SU-DHL-6 (cell line): ENCODE measurements around the gene RAD51B.

Source experiments
- H2AFZ ChIP-seq: fragments of 200-600 bp; sonication (generic); 2 replicates; pipeline ENCODE4 v1.6.1; 2014; ENCODE audit warnings: low read depth, mild to moderate bottlenecking, moderate library complexity, mixed read lengths, antibody characterized with exemption, low read length; ENCODE audit not compliant: severe bottlenecking
- H3F3A ChIP-seq: fragments of 200-600 bp; shearing (Covaris generic); 2 replicates; pipeline ENCODE4 v1.6.0; 2016; ENCODE audit warnings: antibody characterized with exemption, mild to moderate bottlenecking; ENCODE audit not compliant: insufficient read depth
- H3K27ac ChIP-seq: fragments of 200-600 bp; sonication (generic); 2 replicates; pipeline ENCODE4 v1.5.1; 2016; ENCODE audit warnings: low read depth, mild to moderate bottlenecking, low read length, moderate library complexity, mixed read lengths
- H3K27me3 ChIP-seq: fragments of 200-600 bp; sonication (generic), shearing (Covaris generic); 2 replicates; pipeline ENCODE4 v1.6.0; 2014; ENCODE audit warnings: mild to moderate bottlenecking, low read length
- H3K36me3 ChIP-seq: fragments of 200-600 bp; sonication (generic); 2 replicates; pipeline ENCODE4 v1.6.1; 2014; ENCODE audit warnings: mild to moderate bottlenecking, low read length, mixed read lengths
- H3K4me2 ChIP-seq: fragments of 300-600, 200-600 bp; shearing (Covaris generic), sonication (generic); 2 replicates; pipeline ENCODE4 v1.6.0; 2014; ENCODE audit warnings: low read length, low read depth, mild to moderate bottlenecking; ENCODE audit not compliant: poor library complexity, severe bottlenecking
- H3K4me3 ChIP-seq: fragments of 200-600 bp; sonication (generic); 2 replicates; pipeline ENCODE4 v1.5.1; 2014; ENCODE audit warnings: antibody characterized with exemption, low read length, mild to moderate bottlenecking, mixed read lengths; ENCODE audit not compliant: insufficient read depth, poor library complexity, severe bottlenecking
- H3K79me2 ChIP-seq: fragments of 200-600 bp; sonication (generic); 2 replicates; pipeline ENCODE4 v1.6.1; 2014; ENCODE audit warnings: mild to moderate bottlenecking, low read length, moderate library complexity; ENCODE audit not compliant: insufficient read depth
- H3K9ac ChIP-seq: fragments of 200-600 bp; sonication (generic); 2 replicates; pipeline ENCODE4 v1.7.0; 2014; ENCODE audit warnings: mild to moderate bottlenecking, low read length
- H3K9me2 ChIP-seq: fragments of 200-600 bp; sonication (generic); replicated peaks from 2 replicates; pipeline ENCODE4 v1.6.1; 2014; ENCODE audit warnings: low read length; ENCODE audit not compliant: insufficient read depth
- H3K9me3 ChIP-seq: fragments of 200-600 bp; sonication (generic); 2 replicates; pipeline ENCODE4 v1.6.1; 2014; ENCODE audit warnings: low read length, mixed read lengths; ENCODE audit not compliant: insufficient read depth
- H4K20me1 ChIP-seq: fragments of 200-600 bp; sonication (generic); 2 replicates; pipeline ENCODE4 v1.6.1; 2014; ENCODE audit warnings: low read depth, mild to moderate bottlenecking, antibody characterized with exemption, low read length, moderate library complexity, mixed read lengths
- CTCF ChIP-seq: fragments of 200-600 bp; sonication (generic); IDR thresholded peaks from one replicate; pipeline ENCODE4 v1.5.1; 2017; ENCODE audit warnings: antibody characterized with exemption, mild to moderate bottlenecking, low read length, moderate library complexity; ENCODE audit not compliant: insufficient read depth, poor library complexity, severe bottlenecking
- EZH2phosphoT487 ChIP-seq: fragments of 200-600 bp; sonication (generic), shearing (Covaris generic); conservative IDR thresholded peaks from 2 replicates; pipeline ENCODE4 v1.6.1; 2018; ENCODE audit warnings: mild to moderate bottlenecking, antibody characterized with exemption, low read length, moderate library complexity, mixed read lengths

The RAD51B gene

GRCh38 chr14:67833403-67833802, 13.8 kb downstream of the RAD51B start:
- H3K36me3 ChIP-seq: peaks cover 10% of the 10 kb centered on the region; the same call in 1 of the 2 replicates
- no peaks in the 10 kb centered on the region for H4K20me1 ChIP-seq
- no peak overlapping the region for H3K27ac ChIP-seq
- 0 out of 2 replicates have a peak, but pooled peaks cover 3% of the 10 kb centered on the region for H3K79me2 ChIP-seq
- no peaks in the 10 kb centered on the region for H3K27me3 ChIP-seq
- no peaks in the 10 kb centered on the region for H3K9me3 ChIP-seq
- H3K9me2 ChIP-seq: no peaks in the 10 kb centered on the region
- no peak overlapping the region for H3K4me2 ChIP-seq
- no peak overlapping the region for H2AFZ ChIP-seq
- H3F3A ChIP-seq: no peaks in the 10 kb centered on the region; the same call in 1 of the 2 replicates
- no peak for TF ChIP-seq EZH2phosphoT487
- H3K9ac ChIP-seq: no peak overlapping the region
- no peak overlapping the region for H3K4me3 ChIP-seq

- H4K20me1 ChIP-seq: no peaks in the 10 kb centered on the region
- H3K27me3 ChIP-seq: no peaks in the 10 kb centered on the region
- H3K79me2 ChIP-seq: no peaks in the 10 kb centered on the region
- H3K4me3 ChIP-seq: no peak overlapping the region
- no peak overlapping the region for H3K9ac ChIP-seq
- H3K9me3 ChIP-seq: no peaks in the 10 kb centered on the region
- peaks cover 9% of the 10 kb centered on the region; the same call in 1 of the 2 replicates for H3K36me3 ChIP-seq
- H3K27ac ChIP-seq: no peak overlapping the region
- H2AFZ ChIP-seq: no peak overlapping the region
- H3F3A ChIP-seq: no peaks in the 10 kb centered on the region; the same call in 1 of the 2 replicates
- H3K4me2 ChIP-seq: no peak overlapping the region
- TF ChIP-seq EZH2phosphoT487 (no peak), CTCF (no peak)
- H3K9me2 ChIP-seq: no peaks in the 10 kb centered on the region
These were observed 16.0 kb downstream of the RAD51B start for GRCh38 chr14:67835596-67835995.

GRCh38 chr14:67837011-67837624, 17.5 kb downstream of the RAD51B start:
- no peak overlapping the region for H3K4me3 ChIP-seq
- no peaks in the 10 kb centered on the region for H3K79me2 ChIP-seq
- H3K9me2 ChIP-seq: no peaks in the 10 kb centered on the region
- no peak overlapping the region for H3K9ac ChIP-seq
- no peaks in the 10 kb centered on the region for H4K20me1 ChIP-seq
- TF ChIP-seq CTCF: peak; percentile 52
- no peak for TF ChIP-seq EZH2phosphoT487
- no peak overlapping the region for H3K27ac ChIP-seq
- no peaks in the 10 kb centered on the region for H3K9me3 ChIP-seq
- H3K36me3 ChIP-seq: peaks cover 9% of the 10 kb centered on the region; the same call in 1 of the 2 replicates
- H3K27me3 ChIP-seq: no peaks in the 10 kb centered on the region
- H3F3A ChIP-seq: no peaks in the 10 kb centered on the region; the same call in 1 of the 2 replicates
- H2AFZ ChIP-seq: no peak overlapping the region
- no peak overlapping the region for H3K4me2 ChIP-seq

- H3K36me3 ChIP-seq: no peaks in the 10 kb centered on the region
- no peak overlapping the region for H3K4me3 ChIP-seq
These were observed 26.5 kb downstream of the RAD51B start for GRCh38 chr14:67846029-67846610.

More at GRCh38 chr14:67846029-67846610, 26.5 kb downstream of the RAD51B start:
- H3K79me2 ChIP-seq: peaks cover 14% of the 10 kb centered on the region; the same call in 1 of the 2 replicates
- H4K20me1 ChIP-seq: no peaks in the 10 kb centered on the region
- no peaks in the 10 kb centered on the region for H3F3A ChIP-seq
- no peaks in the 10 kb centered on the region for H3K9me3 ChIP-seq
- H3K9me2 ChIP-seq: no peaks in the 10 kb centered on the region
- H3K27ac ChIP-seq: no peak overlapping the region
- TF ChIP-seq CTCF (no peak), EZH2phosphoT487 (no peak)
- H3K9ac ChIP-seq: no peak overlapping the region
- H3K27me3 ChIP-seq: no peaks in the 10 kb centered on the region
- H2AFZ ChIP-seq: no peak overlapping the region
- no peak overlapping the region for H3K4me2 ChIP-seq
